ENCODE measurements around the gene PLCH1.

PLCH1 gene

DNA sequence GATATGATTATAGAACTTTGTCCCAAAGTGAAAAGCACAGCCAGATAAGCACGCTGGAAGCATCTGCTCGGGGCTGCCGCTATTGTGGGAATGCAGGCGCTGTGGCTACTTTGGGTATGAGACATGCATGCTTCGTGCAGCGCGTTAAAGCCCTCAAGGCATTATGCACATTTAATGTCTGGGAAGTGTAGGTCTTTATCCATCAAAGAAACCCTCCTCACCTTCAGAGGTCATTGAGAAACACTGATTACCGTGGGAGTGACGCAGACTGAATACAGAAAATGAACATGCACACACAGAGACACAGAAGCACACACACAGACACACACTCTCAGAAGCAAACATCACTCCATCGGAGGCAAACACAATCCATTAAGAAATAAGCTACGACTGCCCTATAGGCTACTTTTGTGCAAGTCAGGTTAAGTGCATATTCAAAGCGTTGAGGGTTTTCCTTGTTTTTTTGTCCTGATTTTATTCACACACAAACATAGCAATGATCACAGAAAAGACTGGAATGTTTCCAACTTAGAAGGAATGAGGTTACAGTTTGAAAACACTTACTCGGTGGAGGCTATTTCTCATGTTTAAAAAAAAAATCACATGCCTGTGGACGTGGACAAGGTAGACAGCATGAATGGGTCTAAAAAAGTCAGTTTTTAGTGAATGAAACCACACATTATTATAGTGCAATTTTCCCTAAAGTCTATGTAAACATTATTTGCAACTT lies 68.5 kb downstream of the PLCH1 start:
- no peak for DNase-seq

DNA sequence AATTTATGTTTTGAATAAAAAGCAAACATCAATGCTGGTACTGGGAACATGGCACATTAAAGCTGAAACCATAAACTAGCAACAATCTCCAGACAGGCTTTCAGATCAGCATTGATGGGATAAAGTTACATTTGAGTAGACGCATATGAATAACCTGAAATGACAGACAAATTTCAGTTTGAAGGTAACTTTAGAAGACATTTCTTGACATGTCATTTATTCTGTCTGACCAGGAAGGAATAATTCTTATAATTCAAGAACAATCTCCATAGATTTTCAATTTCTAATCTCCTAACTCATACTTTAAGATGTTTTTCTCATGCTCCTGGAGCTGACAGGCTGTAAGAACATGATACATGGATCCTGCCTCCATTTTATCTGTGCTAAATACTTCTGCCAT lies 69.8 kb downstream of the PLCH1 start:
- no peak for DNase-seq

DNA sequence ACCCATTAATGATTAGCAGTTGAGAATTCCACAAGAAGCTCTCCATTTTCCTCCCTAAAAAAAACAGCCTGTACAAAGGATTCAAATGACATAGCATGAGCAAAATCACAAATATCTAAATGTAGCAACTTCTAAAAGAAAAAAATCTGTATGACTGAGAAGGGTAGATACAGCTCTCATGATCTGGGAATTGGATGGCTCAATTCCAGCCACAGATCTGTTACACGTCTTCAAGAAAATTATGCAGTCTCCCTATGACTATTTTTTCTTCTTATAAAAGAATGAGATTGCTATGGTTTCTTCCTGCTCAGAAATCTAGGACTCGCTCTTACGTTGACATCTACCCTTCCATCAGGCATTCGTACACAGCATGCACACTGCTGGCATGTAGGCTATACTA lies 71.5 kb downstream of the PLCH1 start:
- DNase-seq: no peak

DNA sequence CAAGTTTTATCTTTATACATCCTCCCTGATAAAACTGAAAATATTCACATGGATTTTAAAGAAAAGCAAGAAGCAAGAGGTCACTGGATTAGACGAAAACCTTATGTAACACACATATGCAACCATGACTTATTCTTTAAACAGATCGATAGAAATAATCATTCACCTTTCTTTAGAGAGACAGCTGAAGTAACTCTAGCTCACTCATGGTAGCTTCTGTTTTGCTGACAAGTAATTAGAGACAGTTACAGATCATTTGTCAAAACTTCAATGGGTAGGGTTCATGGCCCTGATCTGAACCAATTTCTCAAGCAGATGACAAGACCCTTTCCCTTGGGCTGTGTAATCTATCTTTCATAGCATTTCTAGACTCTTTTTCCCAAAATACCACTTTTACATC lies 74.5 kb downstream of the PLCH1 start:
- DNase-seq: no peak

GRCh38 chr3:155667988-155668387 lies 76.9 kb downstream of the PLCH1 start:
- no peak for DNase-seq

DNA sequence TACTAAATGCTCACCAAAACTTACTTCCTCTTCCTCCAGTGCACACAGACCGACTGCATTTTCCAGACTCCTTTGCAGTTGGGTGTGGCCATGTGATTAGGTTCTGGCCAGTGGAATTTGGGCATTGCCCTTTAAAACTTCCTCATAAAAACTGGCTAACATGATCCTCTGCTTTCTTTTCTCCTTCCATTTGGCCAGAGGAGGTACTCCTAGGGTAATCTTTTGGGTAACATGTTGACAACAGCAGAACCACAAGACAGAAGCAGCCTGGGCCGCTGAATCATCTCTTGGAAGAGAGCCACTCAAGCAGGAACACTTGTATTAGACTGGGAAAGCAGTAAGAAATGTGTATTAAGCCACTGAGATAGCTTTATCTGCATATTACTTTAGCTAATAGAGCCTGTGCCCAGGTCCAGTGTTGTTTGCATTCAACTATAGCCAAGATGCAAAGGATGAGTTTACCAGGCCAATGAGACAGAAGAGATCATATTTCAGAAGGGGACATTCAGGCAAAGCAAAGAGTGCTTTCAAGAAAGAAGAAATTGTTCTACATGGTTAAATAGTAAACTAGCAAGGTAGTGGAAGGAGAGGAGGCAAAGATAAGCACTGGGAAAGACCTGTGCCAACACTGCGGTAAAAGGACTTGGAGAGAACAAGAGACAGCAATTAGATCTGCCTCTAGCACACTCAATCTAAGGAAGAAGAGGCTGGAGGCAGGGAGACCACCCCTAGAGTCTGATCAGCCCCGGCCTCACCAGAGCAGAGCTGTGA lies 79.8 kb downstream of the PLCH1 start:
- DNase-seq: no peak

- DNase-seq: no peak
Observed at GRCh38 chr3:155663467-155664212, 81.2 kb downstream of the PLCH1 start.

DNA sequence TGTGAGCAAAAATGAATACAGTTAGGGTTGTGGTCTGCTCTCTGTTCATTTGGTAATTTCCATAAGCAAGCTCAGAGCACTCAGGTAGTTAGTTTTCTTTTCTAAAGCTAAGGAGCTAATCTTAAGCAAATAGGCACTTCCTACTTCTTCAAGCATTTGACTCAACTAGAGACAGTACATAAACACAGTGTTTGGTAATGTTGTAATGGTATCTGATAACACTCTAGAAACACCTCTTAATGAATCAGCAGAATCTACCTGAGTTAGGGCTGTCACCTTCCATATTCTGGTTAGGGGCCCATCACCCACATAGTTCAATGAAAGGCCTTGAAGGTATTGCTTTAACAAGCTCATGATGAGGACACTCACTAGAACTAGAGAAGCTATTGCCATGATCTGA lies 83.1 kb downstream of the PLCH1 start:
- no peak for DNase-seq

DNA sequence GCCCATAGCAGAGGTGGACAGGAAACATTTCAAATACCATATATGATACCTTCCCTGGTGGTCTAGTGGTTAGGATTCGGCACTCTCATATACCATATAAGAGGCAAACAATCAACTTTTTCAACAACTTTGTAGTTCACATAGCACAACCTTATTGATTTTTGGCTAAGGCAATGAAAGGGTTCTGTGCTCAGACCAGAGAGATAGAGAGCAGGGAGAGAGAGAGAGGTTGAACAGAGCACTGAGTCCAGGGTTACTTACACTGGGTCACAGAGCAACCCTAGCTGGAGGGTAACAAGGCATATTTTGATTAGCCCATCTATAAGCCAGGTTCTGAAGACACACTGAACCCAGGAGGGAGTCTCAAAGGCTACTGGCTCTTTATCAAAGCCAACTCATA lies 83.8 kb downstream of the PLCH1 start:
- DNase-seq: no peak

DNA sequence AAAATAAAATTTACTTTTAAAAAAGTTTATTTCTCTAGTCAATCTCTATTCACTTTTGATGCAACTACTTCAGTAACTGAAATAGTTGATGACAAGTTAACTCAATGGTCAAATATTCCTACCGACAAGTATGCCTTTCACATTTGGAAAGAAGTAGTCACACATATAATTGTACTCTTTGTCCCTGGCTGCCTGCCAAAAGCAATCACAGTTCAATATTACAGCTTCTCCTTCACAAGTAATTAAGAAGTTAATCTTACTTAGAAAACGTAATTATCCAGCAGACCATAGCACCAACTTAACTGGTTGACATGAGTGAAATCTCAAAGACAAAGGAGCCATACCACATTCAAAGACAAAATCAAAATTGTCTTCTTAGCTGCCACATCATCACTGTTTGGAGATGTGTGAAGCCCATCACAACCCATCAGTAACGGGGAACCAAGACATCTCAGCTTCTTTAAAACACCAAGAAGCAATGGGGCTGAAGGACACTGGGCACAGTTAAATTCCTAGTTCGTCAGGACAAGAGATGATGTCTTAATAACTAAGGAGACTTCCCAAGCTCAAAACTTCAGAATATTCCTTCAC lies 86.1 kb downstream of the PLCH1 start:
- no peak for DNase-seq

DNA sequence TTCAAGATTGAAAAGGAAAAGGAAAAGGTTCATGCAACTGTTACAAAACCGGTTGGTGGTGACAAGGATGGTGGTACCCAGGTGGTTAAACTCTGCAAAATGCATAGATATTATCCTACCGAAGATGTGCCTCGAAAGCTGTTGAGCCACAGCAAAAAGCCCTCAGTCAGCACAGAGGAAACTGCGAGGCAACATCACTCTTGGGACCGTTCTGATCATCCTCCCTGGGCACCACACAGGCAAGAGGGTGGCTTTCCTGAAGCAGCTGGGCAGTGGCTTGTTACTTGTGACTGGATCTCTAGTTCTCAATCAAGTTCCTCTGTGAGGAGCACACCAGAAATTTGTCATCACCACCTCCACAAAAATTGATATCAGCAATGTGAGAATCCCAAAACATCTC lies 86.9 kb downstream of the PLCH1 start:
- no peak for DNase-seq

GRCh38 chr3:155657161-155657560 lies 87.7 kb downstream of the PLCH1 start:
- DNase-seq: no peak

DNA sequence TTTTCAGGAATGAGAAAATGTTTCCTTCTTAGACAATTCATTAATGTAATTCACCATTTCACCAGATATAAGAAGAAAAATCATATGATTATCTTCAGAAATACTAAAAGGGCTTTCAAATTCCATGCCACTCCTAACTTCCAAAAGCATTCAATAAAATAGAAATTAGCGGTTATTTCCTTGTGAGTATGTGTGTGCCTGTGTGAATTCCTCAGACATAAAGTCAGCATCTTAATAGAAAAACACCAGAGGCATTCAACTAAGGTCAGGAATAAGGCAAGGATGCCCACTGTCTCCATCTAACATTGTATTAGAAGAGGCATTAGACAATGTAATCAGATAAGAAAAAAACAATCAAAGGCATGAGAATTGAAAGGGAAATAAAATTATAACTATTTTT lies 88.4 kb downstream of the PLCH1 start:
- DNase-seq: no peak

- DNase-seq: no peak
Observed at GRCh38 chr3:155651489-155652218, 93.2 kb downstream of the PLCH1 start.

GRCh38 chr3:155648013-155648591 lies 96.8 kb downstream of the PLCH1 start:
- DNase-seq: no peak

DNA sequence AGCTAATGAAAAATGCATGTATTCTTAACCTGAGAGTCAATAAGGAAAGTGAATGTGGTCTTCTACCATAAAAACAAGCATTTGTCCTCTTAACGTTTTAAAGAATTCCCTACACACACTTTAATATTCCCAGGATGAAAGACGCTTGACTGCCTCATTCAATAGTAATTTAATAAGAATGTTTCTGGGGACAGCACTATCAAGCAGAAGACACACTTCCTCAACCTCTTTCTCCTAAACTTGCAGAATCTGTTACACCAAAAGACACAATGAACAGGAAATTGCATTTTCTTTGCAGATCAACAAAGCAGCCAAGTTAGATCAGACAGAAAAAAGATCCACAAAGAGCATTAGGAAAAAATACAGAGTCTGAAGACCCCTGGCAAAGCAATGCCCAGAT lies 97.7 kb downstream of the PLCH1 start:
- DNase-seq: no peak

- DNase-seq: no peak
Observed at GRCh38 chr3:155646669-155647068, 98.2 kb downstream of the PLCH1 start.

DNA sequence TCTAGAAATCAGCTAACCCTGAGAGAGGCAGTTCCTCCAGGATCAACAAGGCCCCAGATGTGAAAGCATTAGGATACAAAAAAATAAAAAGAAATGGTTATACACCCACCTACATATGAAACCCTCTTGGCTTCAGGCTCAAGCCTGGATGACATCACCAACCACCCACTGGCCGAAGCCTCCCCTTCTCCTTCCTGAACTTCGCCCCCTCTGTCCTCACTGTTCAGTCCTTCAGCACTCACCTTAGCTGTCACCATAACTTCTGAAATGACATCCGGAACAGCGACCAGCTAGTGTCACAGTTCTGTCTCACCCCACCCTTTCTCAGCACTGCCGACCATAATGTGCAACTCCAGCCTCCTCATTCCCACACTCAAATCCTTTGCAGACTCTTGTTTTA lies 98.7 kb downstream of the PLCH1 start:
- DNase-seq: no peak

DNA sequence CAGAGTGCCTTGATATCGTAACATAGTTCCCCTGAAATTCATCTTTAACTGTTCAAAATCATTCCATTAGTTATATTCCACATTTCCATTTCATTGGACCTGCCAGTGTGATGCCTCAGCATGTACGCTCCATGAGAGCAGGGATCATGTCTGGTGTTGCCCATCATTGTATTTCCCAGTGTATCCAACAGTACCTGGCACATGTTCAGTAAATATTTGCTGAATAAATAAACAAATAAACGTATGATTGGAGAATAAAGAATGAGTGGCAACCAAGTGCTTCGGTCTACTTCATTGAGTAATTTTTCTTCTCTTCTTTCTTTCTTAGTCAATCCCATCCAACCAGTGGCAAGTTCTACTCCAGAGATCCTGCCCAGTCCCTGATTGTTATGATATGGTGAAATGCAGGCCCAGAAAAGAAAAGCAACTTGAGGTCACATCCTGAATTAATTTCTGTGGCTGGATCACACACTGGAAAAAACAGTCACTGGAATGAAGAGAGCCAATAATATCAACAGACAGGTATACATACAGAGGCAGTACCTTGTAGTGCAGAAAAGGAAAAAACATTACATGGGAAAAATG lies 101.2 kb downstream of the PLCH1 start:
- no peak for DNase-seq

DNA sequence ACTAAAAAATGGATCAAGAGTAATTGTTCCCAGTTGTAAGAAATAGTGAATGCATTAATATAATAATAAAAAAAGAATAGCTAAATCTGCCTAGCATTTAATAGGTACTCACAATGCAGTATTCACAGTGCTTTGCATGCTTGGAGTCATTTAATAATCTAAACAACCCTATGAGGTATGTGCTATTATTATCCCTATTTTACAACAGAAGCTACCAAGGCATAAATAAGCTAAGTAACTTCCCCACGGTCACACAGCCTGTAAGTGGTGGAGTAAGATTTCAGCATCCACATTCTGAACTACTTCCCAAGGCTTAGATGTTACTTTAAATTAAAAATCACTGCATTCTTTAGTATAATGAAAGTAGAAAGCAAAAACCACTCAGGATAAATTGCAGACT lies 102.9 kb downstream of the PLCH1 start:
- DNase-seq: no peak

GRCh38 chr3:155640098-155640497 lies 104.8 kb downstream of the PLCH1 start:
- DNase-seq: no peak

- no peak for DNase-seq
Observed at GRCh38 chr3:155639462-155640055, 105.3 kb downstream of the PLCH1 start.

Measured in CD4-positive, alpha-beta T cell treated with Interferon alpha-2 for 1 hour (primary cell).